Measurements from ENCODE around the gene HINT2.

HINT2 gene

DNA sequence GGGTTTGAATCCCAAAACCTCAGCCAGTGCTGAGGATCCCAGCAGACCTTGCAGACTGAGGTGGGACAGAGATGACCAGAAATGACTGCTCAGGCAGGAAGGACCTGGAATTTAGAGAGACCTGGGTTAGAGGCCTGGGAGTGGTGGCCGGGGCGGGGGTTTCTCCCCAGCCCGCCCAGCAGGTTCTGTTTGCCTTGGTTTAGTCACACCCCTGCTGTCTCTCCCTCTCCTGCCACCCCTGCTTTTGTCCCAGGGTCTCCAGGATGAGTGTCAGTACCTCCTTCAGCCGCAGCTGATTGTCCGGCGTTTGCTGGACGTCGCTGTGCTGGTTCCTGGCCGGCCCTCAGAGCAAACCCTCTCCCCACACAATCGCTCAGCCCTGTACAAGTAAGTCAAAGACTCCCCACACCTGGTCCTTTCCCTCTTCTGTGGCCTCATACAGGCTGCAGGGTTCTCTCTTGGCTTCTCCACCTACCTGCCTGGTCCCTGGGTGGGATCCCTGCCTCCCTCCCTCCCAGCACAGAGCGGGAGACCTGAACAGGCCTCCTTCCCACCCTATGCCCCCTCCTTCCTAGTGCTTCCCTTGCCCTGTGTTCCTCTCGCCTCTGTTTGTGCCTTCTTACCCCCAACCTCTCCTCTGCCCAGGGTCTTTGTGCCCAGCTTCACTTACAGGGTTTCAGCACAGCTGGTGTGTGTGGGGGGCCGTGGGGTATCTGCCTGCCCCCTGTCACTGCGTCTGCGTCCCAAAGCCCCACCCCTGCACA is 26.2 kb upstream of the HINT2 start:
- no peak for DNase-seq

DNA sequence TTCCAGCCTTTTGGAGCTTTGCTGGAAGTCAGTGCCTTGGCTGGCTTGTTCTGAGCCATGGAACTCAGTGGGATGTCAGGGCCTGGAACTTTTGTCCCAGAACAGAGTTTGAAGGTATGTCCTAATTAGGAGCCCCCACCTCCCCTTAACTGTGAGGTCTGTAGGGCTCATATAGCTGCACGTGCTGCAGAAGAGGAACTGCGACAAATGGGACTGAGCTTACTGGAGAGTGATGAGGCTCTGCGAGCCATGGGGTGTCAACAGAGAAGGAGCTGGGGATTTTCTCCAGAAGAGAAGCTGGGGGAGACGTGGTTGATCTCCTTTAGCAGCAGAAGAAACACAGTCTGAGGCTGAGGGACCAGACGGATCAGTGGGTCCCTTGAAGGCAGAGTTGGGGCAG is 25.1 kb upstream of the HINT2 start:
- DNase-seq: no peak

DNA sequence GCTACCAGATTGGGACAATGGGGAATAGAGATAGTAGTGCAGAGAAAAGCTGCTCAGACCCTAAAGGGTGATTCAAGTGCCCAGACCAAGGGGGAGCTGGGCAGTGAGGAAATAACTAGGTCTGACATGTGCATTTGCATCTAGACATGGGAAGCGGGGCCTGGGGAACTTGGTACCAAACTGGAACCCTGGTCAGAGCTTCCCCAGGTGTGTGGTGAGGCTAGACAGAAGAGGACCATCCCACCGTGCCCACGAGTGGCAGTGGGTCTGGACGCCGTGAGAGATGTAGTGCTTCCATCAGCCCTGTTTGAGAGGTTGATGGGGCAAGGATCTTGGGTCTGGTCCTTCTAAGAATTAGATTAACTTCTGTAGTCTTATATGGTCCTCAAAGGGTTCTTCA is 21.8 kb upstream of the HINT2 start:
- no peak for DNase-seq

DNA sequence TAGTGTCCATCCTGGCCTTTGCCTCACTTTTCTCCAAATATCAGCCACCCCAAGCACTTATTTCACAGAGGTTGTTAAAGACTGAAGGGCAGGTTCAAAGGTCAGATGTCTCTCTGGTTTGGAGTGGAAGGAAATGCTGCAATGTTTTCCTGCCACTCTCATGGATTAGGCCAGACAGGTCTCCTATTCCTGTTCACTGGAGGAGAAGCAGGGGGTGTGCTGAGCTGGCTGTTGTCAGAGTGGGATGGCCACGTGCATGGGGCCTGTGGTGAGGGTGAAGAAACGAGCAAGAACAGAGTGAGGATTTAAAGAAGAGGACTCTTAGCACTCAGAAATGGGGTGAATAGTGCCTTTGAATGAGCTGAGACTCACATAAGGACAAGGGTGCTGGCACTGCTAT is 20.9 kb upstream of the HINT2 start:
- DNase-seq: no peak

DNA sequence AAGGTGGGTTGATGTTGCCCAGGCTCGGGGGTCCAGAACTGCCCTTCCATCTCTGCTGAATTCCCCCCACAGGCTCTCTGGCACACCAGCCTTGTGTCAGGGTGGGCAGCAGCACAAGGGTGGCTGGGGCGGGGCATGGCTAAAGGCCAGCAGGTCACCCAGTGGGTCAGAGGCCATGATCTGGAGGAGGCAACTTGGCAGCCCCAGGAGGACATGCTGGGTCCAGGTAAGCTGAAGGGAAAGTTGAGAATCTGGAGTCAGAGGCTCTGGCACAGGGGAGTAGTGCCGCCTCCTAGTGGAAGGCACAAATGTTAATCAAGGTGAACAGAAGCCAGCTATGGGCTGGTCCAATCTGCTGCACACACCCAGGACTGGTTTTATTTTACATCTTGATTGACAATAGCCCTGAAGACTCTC is 20.4 kb upstream of the HINT2 start:
- no peak for DNase-seq

DNA sequence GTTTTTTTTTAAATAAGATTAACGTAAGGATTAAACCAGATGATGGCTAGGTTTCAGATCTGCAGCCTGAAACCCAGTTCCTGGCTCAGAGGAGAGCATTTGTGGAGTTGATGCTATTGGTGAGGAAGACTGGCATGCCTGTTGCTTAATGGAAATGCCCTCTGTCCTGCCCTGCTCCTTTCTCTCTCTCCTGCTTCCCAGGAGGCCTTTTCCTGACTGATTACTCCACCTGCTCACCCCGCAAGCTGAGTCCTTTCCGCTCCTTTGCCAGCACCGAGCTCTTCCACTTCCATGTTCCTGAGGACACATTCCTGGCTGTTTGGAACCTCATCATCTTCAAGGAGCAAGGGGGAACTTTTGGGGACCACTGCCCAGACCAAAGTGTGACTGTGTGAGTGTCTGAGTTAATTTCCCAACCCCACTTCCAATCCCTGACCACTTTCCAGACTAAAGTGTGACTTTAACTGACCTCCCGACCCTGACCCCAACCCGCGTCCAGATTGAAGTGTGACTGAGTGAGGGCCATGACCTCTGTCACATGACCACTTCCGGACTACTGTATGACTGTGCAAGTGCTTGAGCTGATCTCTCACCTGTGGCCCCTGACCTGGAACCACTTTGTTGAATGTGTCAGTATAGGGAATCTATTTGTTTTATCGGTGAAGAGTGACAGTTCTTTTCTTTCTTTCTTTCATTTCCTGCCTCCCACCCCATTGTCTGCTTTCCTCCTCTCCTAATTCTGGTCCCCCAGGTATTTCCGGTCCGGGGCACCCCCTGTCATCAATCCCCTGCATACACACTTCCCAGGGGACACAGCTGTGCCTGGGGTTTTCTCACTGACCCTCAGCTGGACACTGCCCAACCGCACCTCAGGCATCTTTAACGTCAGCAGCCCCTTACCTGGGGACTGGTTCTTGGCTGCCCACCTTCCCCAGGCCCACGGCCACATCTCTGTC is 19.7 kb upstream of the HINT2 start:
- no peak for DNase-seq

DNA sequence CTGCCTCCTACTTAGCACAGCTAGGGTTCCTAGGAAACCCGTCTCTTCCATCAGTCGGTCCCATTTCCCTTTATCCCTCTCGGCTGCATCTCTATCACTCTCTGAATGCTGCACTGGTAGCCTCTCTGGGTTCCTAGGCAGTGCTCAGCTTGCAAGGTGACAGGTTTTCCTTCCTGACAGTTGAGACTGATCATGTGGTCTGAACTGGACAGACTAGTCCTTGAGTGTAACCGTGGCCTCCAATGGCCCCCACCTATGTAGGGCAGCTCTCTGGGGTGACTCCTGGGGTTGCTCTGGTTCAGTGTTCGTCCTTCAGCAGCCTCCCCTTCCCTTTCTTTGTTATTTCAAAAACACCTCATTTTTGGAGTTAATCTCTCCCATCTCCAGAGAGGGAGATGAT is 18.0 kb upstream of the HINT2 start:
- no peak for DNase-seq

DNA sequence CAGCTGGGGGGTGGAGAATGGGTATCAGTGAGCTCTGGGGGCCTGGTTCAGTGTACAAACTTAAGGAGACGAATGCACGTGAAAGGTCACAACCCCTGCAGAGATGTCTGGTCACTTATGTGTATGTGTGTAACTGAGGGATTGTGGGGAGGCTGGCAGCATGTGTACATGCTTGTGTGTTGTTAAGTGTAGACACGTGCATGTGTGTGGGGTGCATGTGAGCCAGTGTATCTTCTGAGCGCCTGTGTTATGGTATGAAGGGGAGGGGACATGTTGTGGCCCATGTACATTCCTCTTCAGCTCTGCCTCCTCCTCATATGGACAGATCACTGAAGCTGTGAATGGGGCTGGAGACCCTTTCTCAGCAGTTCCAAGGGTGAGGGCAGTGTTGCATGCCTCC is 16.2 kb upstream of the HINT2 start:
- DNase-seq: no peak

DNA sequence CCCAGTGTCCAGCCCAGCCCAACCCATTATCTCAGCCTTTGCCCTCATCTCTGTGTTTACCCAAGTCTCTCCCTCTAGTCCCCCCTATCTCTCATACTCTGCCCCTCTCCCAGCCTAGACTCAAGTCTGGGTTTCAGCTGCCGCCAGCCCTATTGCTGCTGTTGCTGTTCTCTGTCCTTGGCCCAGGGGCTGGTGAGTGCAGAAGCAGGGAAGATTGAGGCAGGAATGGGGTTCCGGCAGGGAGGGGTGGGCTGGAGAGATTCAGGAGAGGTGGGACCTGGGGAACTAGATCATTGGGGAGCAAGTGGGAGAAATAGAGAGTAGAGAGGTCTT is 14.9 kb upstream of the HINT2 start:
- no peak for DNase-seq

DNA sequence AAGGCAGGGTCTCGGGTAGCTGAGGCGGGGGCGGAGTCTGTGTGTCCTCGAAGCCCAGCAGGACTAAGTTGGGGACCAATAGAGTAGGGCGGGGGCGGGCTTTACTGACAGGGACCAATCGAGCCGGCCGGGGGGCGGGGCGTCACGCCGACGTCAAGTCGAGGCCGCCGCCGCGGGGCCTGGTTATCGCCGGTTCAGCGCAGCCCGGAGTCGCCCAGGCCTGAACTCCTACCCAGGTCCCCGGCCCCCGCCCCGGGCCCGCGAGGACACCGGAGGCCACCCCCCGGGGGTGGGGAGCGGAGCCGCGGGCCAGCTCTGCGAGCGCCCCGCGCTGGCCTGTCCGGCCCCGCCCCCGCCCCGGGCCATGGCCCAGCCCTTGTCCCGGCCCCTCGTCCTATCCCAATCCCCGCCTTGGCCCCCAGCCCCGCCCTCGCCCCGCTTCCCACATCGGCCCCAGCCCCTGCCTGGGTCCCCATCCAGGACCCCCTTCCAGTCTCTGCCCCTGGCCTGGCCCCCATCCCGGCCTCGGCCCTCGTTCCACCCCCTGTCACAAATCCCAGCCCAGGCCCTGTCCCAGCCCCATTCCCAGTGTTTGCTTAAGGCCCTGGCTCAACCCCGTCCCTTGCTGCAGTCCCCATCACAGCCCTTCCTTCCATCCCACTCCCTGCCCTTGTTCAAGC is 14.4 kb upstream of the HINT2 start, which contains the start of gene TMEM8B:
TMEM8B (plus strand) TSS at position 145 of the 680 bp plus-strand sequence; CDS start at position 365, 220 bp downstream.
- DNase-seq: peak; percentile 75

DNA sequence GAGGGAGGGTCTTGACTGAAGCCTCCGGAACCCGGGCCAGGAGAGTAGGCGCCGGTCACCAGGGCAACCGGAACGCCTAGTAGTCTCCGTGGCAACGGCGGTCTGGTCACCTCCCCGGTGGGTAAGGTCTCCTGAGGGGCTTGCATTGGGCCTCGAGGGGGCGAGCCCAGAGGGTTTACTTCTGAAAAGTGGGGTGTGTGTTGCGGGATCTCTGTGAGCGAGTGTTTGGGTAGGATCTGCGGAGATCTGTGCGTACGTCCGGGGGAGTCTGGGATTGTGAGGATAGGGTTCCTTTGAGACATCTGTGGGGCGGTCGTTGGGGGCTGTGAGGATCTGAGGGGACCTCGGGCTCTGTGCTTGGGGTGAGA is 13.9 kb upstream of the HINT2 start, which contains the start of gene FAM221B:
FAM221B (minus strand) TSS at position 17 of the 368 bp plus-strand sequence. CDS start 2,571 bp downstream, outside the sequence.
- DNase-seq: no peak

DNA sequence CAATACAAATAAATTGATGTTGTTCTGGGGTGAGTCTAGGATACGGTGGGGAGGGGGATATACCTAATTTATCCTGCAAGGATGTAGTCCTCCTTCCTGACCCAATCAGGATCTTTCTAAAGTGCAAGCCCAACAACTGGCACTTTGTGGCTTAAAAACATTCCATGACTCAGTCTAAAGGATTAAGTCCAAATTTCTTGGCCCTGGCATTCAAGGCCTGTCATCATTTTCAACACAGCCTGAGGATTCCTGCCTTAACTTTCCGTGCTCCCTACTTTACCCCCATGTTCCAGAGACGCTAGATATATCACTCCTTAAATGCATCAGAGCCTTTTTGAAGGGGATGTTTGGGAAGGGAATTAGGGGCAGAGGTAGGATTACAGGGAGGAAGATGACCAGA is 12.6 kb upstream of the HINT2 start:
- DNase-seq: no peak

DNA sequence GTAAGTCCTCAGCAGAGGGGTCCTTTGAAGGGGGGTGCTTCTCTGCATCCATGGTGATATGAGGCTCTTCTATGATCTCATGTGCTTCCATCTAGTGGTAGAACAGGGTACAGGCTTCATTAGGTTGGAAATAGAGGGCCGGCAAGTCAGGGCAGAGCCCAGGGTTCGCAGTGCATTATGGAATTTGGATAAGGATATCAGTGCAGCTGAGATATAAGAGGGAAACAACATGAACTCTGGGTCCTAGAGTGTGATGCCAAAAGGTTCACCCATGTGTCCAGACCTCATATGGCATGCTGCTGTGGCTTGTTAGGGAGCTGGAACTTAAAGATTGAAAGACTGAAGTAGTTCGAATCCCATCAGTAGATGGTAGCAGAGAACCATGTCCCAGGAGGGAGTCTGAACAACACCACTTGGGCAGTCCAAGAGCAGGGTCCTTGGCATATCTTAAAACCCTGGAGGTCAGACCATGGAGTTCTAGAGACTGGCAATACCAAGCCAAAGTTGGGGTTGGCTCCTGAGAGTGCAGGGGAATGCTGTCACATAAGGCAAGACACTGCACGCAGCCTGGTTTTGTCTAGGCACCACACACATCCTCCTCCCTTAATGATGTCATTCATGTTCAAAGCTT is 11.3 kb upstream of the HINT2 start:
- DNase-seq: peak; percentile 48

DNA sequence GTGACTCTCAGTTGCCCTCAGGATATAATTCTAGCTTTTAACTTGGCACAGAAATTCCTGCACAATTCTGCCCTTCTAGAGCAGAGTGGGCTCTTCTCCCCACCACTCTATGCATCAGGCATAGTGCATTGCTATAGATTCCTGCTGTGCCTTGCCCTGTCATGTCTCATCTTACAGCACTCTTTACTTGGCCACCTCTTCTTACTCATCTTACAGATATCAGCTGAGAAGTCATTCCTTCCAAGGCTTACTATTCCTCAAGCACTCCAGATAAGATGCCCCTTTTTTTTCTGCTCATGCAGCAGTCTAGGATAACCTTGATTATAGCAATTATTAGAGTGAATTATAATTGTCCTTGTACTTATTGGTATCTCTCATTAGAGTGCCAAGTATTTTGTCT is 8.1 kb upstream of the HINT2 start:
- DNase-seq: no peak

DNA sequence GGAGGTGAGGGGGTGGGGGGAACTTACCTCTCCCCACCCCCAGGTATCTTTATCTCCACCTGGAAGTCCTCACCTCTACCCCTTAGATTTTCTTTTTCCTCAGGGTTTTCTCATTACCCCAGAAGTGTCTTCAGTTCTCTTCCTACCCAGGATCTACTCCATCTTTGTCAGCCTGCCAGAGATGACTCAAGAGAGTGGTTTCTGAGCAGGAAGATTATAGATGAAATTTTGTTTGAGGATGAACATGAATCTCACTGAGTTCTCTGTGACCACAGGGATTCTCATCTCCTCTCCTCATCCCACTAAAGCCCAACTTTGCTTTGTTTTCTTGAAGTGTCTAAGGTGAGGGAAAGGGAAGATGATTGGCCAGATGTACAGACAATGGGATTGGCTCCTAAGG is 5.2 kb upstream of the HINT2 start:
- no peak for DNase-seq

DNA sequence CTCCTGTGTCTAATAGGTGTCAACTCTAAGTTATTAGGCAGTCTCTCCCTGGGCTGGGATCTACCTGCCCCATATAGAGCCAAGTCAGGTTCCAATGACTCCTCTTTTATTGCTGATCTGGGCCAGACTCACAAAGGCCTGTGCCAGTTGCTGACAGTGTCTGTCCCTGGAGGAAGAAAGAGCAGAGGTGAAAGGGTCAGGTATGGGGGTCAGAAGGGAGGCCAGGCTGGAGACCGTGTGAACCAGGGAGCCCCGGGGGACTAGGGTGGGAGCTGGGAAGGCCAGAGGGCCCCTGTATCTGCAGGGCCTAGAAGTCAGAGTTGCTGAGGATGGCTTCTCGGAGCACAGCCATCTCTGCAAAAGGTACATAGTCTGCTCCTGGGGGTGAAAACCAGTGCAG is 3.5 kb upstream of the HINT2 start:
- DNase-seq: no peak

DNA sequence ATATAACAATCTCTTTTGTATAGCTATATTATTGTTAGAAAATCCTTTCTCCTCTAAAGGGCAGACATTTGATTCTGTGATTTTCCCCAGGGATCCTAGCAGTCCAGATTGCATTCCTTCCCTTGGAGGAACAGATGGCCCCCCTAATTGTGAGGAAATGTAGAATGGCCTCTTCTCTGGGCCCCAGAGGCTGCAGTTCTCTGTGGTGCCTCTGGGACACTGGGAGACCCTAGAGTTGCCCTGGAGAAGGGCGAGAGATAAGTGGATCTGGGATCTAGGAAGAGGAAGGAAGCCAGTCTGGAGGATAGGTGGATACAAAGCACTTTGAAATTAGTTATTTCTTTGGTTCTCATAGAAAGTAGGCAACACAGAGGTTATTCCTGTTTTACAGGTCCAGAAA is 1.9 kb upstream of the HINT2 start:
- no peak for DNase-seq

DNA sequence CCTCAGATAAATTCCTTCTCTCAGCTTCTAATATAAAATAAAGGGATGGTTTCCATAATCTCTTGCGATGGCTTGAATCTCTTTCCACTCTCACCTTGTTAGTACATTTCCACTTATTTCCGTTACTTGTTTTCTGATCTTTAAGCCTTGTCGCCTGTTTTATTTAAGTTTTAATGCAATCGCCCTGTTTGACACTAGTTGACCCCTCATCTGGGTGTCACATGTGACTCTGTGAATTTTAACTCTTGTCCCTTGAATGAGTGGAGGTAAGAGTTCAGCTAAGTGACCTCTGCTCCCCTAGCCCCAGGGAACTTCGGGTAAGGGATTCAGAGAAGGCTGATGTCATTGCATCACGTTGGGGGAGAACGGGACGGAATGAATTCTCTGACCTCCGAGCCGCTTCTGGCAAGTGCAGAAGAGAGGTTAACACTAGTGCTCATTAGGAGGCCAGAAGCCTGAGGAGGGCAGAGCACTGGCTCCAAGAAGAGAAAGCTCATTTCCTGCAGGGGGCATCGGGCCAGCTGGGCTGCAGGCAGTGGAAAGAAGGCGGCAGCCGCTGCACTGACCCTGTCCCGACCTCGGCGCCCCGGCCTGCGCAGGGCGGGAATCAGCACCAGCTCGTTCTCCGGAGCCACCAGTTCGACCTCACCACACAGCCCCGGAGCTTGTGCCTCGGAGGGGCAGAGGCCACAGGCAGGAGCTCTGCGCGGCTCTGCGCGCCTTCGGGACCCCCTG is 569 bp downstream of the HINT2 start:
- no peak for DNase-seq

DNA sequence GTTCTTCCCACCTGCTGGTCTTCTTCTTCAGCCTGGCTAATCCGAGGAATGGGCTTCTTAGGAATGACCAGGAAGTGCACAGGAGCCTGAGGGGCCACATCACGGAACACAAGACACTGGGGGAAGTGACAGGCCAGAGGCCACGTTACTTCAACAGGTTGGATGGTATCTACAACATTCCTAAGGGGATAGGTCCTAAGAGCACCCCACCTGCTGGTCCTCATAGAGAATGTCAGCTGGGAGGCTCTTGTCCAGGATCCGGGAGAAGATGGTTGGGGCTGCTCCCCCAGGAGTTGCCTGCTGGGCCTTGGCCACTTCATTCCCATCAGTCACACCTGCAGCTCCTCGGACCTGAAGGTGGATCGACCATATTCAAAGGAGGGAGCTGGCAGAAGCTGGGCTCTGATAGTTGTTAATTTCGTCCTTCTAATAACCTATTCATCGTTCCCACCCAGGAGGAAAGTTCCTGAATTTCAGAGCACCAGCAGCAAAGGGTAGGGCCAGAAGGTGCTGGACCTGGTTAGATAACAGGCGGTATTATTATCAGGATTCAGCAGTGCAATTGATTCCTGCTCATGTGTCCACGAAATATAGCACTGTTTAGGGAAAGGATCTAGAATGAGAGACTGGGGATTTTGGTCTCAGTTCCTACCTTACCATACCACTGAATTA is 1.3 kb downstream of the HINT2 start:
- no peak for DNase-seq

DNA sequence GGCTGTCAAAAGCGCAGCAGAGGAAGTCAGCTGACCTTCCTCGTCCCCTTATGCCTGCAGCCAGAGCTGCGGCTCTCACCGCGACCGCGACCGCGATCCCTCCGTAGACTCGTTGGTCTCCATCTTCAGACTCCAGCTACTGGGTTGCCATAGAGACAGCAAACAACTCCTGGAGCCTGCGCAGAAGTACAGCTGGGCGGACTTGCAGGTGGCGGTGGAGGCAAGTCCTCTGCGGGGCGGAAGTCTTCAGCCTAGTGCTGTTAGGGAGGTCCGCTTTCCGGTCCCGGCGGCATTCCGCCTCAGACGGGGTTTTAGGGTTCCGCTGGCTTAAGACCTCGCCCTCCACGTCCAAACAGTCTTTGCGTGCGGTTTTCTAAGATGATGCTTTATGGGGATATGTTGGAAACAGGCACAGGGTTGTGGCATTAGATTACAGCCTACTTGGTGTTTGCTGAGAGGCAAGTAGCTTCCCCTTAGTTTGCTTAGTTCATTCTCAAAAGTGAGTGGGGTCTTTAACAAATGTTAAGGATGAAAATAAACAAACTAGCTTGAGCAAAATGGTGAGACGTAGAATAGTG is 2.7 kb downstream of the HINT2 start, which contains the start of gene SPAG8:
SPAG8 (minus strand) TSS at position 238 of the 578 bp plus-strand sequence; CDS start at position 123, 115 bp downstream.
- DNase-seq: peak; percentile 92

DNA sequence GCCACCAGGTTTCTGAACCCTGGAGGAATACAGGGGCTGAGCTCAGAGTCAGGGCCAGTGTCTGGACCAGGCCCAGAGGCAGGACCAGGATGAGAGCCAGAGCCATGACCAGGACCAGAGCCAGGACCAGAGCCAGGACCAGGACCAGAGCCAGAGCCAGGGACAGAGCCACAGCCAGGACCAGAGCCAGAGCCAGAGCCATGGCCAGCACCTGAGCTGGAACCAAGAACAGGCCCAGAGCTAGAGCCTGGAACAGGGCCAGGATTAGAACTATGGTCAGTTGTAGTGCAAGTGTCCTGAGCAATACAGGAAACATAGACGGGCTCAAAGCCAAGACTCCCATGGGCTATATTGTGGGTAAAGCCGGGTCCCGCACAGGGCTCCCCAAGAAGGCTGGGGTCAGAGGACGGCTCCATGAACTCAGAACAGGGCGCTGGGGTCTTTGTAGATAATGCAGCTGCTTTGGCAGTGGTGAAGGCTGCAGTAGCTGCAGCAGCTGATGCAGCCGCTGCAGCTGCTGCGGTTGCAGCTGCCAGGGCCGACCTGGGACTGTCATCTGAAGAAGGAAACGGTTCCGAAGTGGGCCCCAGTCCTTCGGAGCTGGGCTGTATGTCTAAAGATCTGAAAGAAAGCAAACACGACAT is 3.3 kb downstream of the HINT2 start:
- DNase-seq: no peak

Data from NCI-H526 treated with DMSO at 0.1 percent for 48 hours (cell line).